GM12864 (cell line): ENCODE results near the gene KCNMA1.

Experiments used
- DNase-seq: peaks from one replicate; pipeline ENCODE4 v3.0.0-alpha.2; 2011; ENCODE audit warnings: low read depth
- H3K4me3 ChIP-seq: 2 replicates; pipeline ENCODE4 v1.5.1; 2011; ENCODE audit warnings: mild to moderate bottlenecking, low read depth, low read length, control low read depth
- TF ChIP-seq, protein P1 (sequence below): IDR thresholded peaks from 2 replicates; pipeline ENCODE4 v1.5.1; 2011; ENCODE audit warnings: low read depth, mild to moderate bottlenecking, moderate library complexity, low read length, control low read depth, inconsistent platforms; ENCODE audit errors: missing control alignments

The KCNMA1 gene

GRCh38 chr10:77539147-77539935, 98.3 kb downstream of the KCNMA1 start:
- TF ChIP-seq, protein P1, sequence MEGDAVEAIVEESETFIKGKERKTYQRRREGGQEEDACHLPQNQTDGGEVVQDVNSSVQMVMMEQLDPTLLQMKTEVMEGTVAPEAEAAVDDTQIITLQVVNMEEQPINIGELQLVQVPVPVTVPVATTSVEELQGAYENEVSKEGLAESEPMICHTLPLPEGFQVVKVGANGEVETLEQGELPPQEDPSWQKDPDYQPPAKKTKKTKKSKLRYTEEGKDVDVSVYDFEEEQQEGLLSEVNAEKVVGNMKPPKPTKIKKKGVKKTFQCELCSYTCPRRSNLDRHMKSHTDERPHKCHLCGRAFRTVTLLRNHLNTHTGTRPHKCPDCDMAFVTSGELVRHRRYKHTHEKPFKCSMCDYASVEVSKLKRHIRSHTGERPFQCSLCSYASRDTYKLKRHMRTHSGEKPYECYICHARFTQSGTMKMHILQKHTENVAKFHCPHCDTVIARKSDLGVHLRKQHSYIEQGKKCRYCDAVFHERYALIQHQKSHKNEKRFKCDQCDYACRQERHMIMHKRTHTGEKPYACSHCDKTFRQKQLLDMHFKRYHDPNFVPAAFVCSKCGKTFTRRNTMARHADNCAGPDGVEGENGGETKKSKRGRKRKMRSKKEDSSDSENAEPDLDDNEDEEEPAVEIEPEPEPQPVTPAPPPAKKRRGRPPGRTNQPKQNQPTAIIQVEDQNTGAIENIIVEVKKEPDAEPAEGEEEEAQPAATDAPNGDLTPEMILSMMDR = no peak
- no peak overlapping the region for H3K4me3 ChIP-seq
- no peak for DNase-seq

GRCh38 chr10:77537720-77538373, 99.8 kb downstream of the KCNMA1 start:
- TF ChIP-seq, protein P1 = no peak
- DNase-seq = no peak
- H3K4me3 ChIP-seq = no peak overlapping the region

- no peak for DNase-seq
- H3K4me3 ChIP-seq = no peak overlapping the region
- TF ChIP-seq, protein P1 = no peak
These were observed 100.5 kb downstream of the KCNMA1 start for GRCh38 chr10:77537071-77537470.

DNA sequence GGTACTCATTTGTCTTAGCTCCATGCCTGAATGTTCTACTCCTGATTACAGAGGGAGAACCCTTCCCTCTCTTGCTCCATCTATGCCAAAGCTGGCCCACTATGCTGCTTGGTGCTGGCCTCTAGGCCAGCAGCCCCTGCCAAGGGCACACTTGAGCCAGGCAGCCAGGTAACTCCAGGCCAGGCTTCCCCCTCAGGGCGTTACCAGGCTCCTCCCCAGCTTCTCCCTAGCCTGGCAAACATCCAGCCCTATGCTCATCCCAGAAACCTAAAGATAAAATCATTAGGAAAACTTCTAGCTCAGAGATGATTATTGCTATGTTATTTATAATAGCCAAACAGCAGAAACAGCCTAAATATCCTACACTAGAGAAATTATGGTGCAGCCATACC, 103.7 kb downstream of the KCNMA1 start:
- TF ChIP-seq, protein P1 = no peak
- DNase-seq = no peak
- H3K4me3 ChIP-seq = no peak overlapping the region

- TF ChIP-seq, protein P1 = no peak
- no peak overlapping the region for H3K4me3 ChIP-seq
- no peak for DNase-seq
These were observed 104.3 kb downstream of the KCNMA1 start for GRCh38 chr10:77533146-77533886.

- TF ChIP-seq, protein P1 = no peak
- no peak for DNase-seq
- H3K4me3 ChIP-seq = no peak overlapping the region
These were observed 105.5 kb downstream of the KCNMA1 start for GRCh38 chr10:77532068-77532467.
